Measurements from ENCODE around the gene TMEM138. TPM values are rescaled to one million over a fixed set of nuclear protein-coding genes. Genes with fewer than 3 reads are reported as not detected.

TMEM138 gene
- polyA plus RNA-seq, 4 donors = 24.9 to 48.3 (median 38.7) TPM

DNA sequence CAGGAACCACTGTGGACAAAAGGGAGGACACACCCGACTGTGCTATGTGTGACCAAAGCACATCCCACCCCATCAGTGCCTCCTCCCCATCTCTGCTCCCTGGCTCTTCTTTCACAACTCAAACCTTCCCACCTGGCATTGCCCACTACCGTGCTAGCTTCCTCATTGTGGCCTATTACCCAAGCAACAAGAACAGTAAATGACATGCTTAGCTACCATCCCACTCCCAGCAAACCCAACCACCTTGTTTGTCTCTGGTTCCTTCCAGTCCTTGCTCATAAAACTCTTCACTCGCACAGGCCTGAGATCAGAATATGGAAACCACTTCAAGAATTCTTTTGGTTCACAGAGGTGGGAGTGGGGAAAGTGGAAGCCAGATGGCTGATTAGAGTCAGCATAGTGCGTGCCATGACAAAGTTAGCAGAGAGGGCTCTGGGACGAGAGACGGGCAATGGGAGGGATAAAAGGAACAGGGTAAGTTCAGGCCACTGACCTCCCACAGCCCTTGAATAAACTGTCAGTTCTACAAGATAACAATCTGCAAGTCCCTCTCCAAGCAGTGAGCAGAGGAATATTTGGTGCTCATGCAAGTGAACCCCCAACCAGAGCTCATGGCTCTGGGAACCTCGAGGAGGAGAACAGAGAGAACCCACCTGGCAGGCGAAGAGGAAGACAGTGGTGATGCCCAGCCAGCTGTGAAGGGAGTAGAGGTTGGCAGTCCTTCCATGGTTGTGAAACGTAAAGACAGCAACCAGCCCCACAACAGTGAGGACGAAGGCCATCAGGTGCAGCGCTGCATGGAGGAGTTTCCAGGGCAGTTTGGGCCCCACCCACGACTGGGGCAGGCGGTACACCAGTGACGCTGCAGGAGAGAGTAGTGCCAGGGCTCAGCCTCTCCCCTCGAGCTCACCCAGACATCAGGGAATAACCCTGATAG is 8.8 kb upstream of the TMEM138 start:
- Histone ChIP-seq H3K4me3 (ENCODE audit: low read depth in 1 of 3, low read length in 3 of 3) (no peak overlapping the region), H3K36me3 (ENCODE audit: control insufficient read depth in 3 of 3, insufficient read depth in 2 of 3, low read depth in 1 of 3, low read length in 3 of 3) (peaks cover 8 to 68% (median 9%) of the 10 kb centered on the region in 3 donors), H3K9me3 (ENCODE audit: control insufficient read depth in 2 of 2, insufficient read depth in 1 of 2, low read depth in 1 of 2, low read length in 1 of 2) (no peaks in the 10 kb centered on the region), H3K4me1 (ENCODE audit: control insufficient read depth in 3 of 3, insufficient read depth in 2 of 3, low read depth in 1 of 3, low read length in 2 of 3) (peaks cover 0 to 12% (median 3%) of the 10 kb centered on the region in 3 donors), H3K27me3 (ENCODE audit: control insufficient read depth in 3 of 3, insufficient read depth in 3 of 3, low read length in 3 of 3) (no peaks in the 10 kb centered on the region), H3K27ac (ENCODE audit: low read depth in 1 of 3, low read length in 2 of 3) (peak overlapping the region in 1 of 3 donors; percentile 69)
- WGBS, 3 donors = 56 to 74% (median 66%) methylated on average over 15 of the region's 15 CpGs
- DNase-seq (peak in 1 of 2 donors; percentile 89), FAIRE-seq (no peak)

GRCh38 chr11:61354208-61354607 is 8.0 kb upstream of the TMEM138 start:
- DNase-seq = no peak

DNA sequence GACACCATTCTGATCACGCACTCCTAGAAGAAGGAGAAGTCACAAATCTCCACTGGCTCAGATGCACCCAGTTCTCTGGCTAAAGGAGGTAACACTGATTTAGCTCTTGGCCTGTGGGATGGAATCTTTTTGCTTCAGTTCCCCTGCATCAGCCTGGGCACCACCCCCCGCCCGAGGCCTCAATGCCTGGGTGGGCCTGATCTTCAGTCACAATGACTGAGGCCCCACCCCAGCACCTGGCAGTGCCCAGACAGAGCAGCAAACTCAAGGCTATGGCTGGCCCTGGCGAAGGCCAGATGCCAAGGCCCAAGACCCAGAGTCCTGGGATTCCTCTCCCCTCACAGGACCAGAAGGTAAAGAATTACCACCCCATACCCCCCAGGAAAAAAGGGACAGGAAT is 5.5 kb upstream of the TMEM138 start:
- Histone ChIP-seq H3K27ac (ENCODE audit: low read depth in 1 of 3, low read length in 2 of 3) (no peak overlapping the region), H3K36me3 (ENCODE audit: control insufficient read depth in 3 of 3, insufficient read depth in 2 of 3, low read depth in 1 of 3, low read length in 3 of 3) (peaks cover under 1 to 39% (median 4%) of the 10 kb centered on the region in 3 donors), H3K4me3 (ENCODE audit: low read depth in 1 of 3, low read length in 3 of 3) (no peak overlapping the region), H3K4me1 (ENCODE audit: control insufficient read depth in 3 of 3, insufficient read depth in 2 of 3, low read depth in 1 of 3, low read length in 2 of 3) (peaks cover 0 to 21% (median 5%) of the 10 kb centered on the region in 3 donors), H3K9me3 (ENCODE audit: control insufficient read depth in 2 of 2, insufficient read depth in 1 of 2, low read depth in 1 of 2, low read length in 1 of 2) (no peaks in the 10 kb centered on the region), H3K27me3 (ENCODE audit: control insufficient read depth in 3 of 3, insufficient read depth in 3 of 3, low read length in 3 of 3) (no peaks in the 10 kb centered on the region)
- FAIRE-seq = no peak
- DNase-seq = no peak
- WGBS, 3 donors = 83 to 98% (median 89%) methylated on average over 4 of the region's 4 CpGs

More at GRCh38 chr11:61354208-61354607, 8.0 kb upstream of the TMEM138 start:
- peak overlapping the region in 1 of 3 donors; percentile 69 for H3K27ac ChIP-seq (ENCODE audit: low read depth in 1 of 3, low read length in 2 of 3)
- 63 to 82% (median 69%) methylated on average over 2 of the region's 2 CpGs for WGBS, 3 donors
- peaks cover 3 to 60% (median 9%) of the 10 kb centered on the region in 3 donors for H3K36me3 ChIP-seq (ENCODE audit: control insufficient read depth in 3 of 3, insufficient read depth in 2 of 3, low read depth in 1 of 3, low read length in 3 of 3)
- H3K4me3 ChIP-seq (ENCODE audit: low read depth in 1 of 3, low read length in 3 of 3) = no peak overlapping the region
- no peaks in the 10 kb centered on the region for H3K27me3 ChIP-seq (ENCODE audit: control insufficient read depth in 3 of 3, insufficient read depth in 3 of 3, low read length in 3 of 3)
- no peak for FAIRE-seq
- H3K4me1 ChIP-seq (ENCODE audit: control insufficient read depth in 3 of 3, insufficient read depth in 2 of 3, low read depth in 1 of 3, low read length in 2 of 3) = peaks cover 0 to 18% (median 3%) of the 10 kb centered on the region in 3 donors
- H3K9me3 ChIP-seq (ENCODE audit: control insufficient read depth in 2 of 2, insufficient read depth in 1 of 2, low read depth in 1 of 2, low read length in 1 of 2) = no peaks in the 10 kb centered on the region

DNA sequence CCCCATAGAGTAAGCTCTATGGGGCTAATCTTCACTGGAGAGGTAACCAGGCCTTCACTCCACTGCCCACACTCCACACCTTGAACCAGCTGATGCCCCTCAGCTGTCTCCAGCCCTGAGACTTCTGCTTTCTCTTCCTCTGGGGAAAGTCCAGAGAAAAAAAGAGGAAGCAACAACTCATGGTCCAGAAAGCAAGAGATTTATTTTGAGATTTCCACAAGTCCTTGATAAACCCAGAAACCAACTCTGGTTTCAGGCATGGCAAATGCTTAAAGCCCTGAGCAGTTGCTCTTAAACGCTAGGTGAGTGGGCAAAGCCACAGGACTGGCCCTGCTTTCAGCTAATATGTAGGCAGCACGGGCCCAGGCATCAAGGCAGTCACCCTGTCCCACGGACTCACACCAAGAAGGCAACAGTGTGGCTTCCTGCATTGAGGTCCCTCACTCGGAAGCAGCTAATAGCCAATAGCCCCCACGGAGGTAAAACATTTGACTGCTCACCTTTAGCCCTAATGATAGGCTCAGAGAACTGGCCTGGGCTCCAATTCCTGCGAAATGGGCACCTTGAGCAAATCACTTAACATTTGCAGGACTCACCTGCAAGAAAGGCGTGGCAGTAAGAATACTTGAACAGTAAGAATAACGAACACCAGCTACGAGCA is 4.8 kb upstream of the TMEM138 start:
- no peak for FAIRE-seq
- Histone ChIP-seq H3K4me1 (ENCODE audit: control insufficient read depth in 3 of 3, insufficient read depth in 2 of 3, low read depth in 1 of 3, low read length in 2 of 3) (peaks cover 0 to 21% (median 5%) of the 10 kb centered on the region in 3 donors), H3K27ac (ENCODE audit: low read depth in 1 of 3, low read length in 2 of 3) (no peak overlapping the region), H3K9me3 (ENCODE audit: control insufficient read depth in 2 of 2, insufficient read depth in 1 of 2, low read depth in 1 of 2, low read length in 1 of 2) (no peaks in the 10 kb centered on the region), H3K27me3 (ENCODE audit: control insufficient read depth in 3 of 3, insufficient read depth in 3 of 3, low read length in 3 of 3) (no peaks in the 10 kb centered on the region), H3K4me3 (ENCODE audit: low read depth in 1 of 3, low read length in 3 of 3) (no peak overlapping the region), H3K36me3 (ENCODE audit: control insufficient read depth in 3 of 3, insufficient read depth in 2 of 3, low read depth in 1 of 3, low read length in 3 of 3) (peaks cover 0 to 32% (median 3%) of the 10 kb centered on the region in 3 donors)
- no peak for DNase-seq
- WGBS, 3 donors = 86 to 88% (median 87%) methylated on average over 9 of the region's 9 CpGs

- 88 to 94% (median 89%) methylated on average over 6 of the region's 6 CpGs for WGBS, 3 donors
- H3K36me3 ChIP-seq (ENCODE audit: control insufficient read depth in 3 of 3, insufficient read depth in 2 of 3, low read depth in 1 of 3, low read length in 3 of 3) = peaks cover 0 to 30% (median 3%) of the 10 kb centered on the region in 3 donors
- no peaks in the 10 kb centered on the region for H3K9me3 ChIP-seq (ENCODE audit: control insufficient read depth in 2 of 2, insufficient read depth in 1 of 2, low read depth in 1 of 2, low read length in 1 of 2)
- H3K27me3 ChIP-seq (ENCODE audit: control insufficient read depth in 3 of 3, insufficient read depth in 3 of 3, low read length in 3 of 3) = no peaks in the 10 kb centered on the region
- DNase-seq (no peak), FAIRE-seq (no peak)
- H3K4me3 ChIP-seq (ENCODE audit: low read depth in 1 of 3, low read length in 3 of 3) = no peak overlapping the region
- no peak overlapping the region for H3K27ac ChIP-seq (ENCODE audit: low read depth in 1 of 3, low read length in 2 of 3)
- peaks cover 0 to 21% (median 5%) of the 10 kb centered on the region in 3 donors for H3K4me1 ChIP-seq (ENCODE audit: control insufficient read depth in 3 of 3, insufficient read depth in 2 of 3, low read depth in 1 of 3, low read length in 2 of 3)
Measured at GRCh38 chr11:61357894-61358239, 4.3 kb upstream of the TMEM138 start.

GRCh38 chr11:61358566-61358965 is 3.6 kb upstream of the TMEM138 start:
- 94 to 95% (median 95%) methylated on average over 11 of the region's 11 CpGs for whole genome bisulfite sequencing, 3 donors
- Histone ChIP-seq H3K27ac (ENCODE audit: low read depth in 1 of 3, low read length in 2 of 3) (no peak overlapping the region), H3K4me3 (ENCODE audit: low read depth in 1 of 3, low read length in 3 of 3) (no peak overlapping the region), H3K27me3 (ENCODE audit: control insufficient read depth in 3 of 3, insufficient read depth in 3 of 3, low read length in 3 of 3) (no peaks in the 10 kb centered on the region), H3K36me3 (ENCODE audit: control insufficient read depth in 3 of 3, insufficient read depth in 2 of 3, low read depth in 1 of 3, low read length in 3 of 3) (peaks cover 0 to 23% (median 3%) of the 10 kb centered on the region in 3 donors), H3K4me1 (ENCODE audit: control insufficient read depth in 3 of 3, insufficient read depth in 2 of 3, low read depth in 1 of 3, low read length in 2 of 3) (peaks cover 6 to 25% (median 7%) of the 10 kb centered on the region in 3 donors), H3K9me3 (ENCODE audit: control insufficient read depth in 2 of 2, insufficient read depth in 1 of 2, low read depth in 1 of 2, low read length in 1 of 2) (no peaks in the 10 kb centered on the region)
- DNase-seq (no peak), FAIRE-seq (no peak)

GRCh38 chr11:61359516-61359915 is 2.7 kb upstream of the TMEM138 start:
- Histone ChIP-seq H3K9me3 (ENCODE audit: control insufficient read depth in 2 of 2, insufficient read depth in 1 of 2, low read depth in 1 of 2, low read length in 1 of 2) (no peaks in the 10 kb centered on the region), H3K27ac (ENCODE audit: low read depth in 1 of 3, low read length in 2 of 3) (peak overlapping the region in 2 of 3 donors; percentile 36 to 75), H3K36me3 (ENCODE audit: control insufficient read depth in 3 of 3, insufficient read depth in 2 of 3, low read depth in 1 of 3, low read length in 3 of 3) (peaks cover 0 to 19% (median 5%) of the 10 kb centered on the region in 3 donors), H3K4me3 (ENCODE audit: low read depth in 1 of 3, low read length in 3 of 3) (no peak overlapping the region), H3K4me1 (ENCODE audit: control insufficient read depth in 3 of 3, insufficient read depth in 2 of 3, low read depth in 1 of 3, low read length in 2 of 3) (peaks cover 4 to 30% (median 6%) of the 10 kb centered on the region in 3 donors), H3K27me3 (ENCODE audit: control insufficient read depth in 3 of 3, insufficient read depth in 3 of 3, low read length in 3 of 3) (no peaks in the 10 kb centered on the region)
- DNase-seq (peak; percentile 84), FAIRE-seq (no peak)
- WGBS, 3 donors = 24 to 57% (median 40%) methylated on average over 6 of the region's 6 CpGs

DNA sequence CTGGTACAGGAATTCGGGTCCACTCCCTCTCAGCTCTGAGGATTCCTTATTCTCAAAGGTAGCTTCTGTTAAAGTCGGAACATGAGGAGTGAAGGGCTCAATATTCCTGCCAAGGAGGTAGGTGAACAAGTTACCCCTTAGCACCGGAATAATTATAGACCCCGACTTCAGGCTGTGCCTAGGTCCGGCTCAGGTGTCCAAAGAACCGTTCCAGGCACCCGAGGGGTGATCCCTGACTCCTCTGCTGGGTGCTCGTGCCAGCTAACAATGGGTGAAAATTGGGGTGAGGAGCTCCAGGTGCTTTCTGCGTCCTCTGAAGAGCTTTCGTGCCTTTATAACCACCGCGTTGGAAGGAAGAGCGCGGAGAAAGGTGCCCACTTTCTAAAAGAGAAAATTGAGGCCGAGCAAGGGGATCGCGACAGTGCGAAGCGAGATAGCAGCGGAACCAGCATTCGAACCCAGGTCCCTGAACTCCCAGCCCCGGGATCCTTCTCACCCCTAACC is 885 bp upstream of the TMEM138 start:
- 2% methylated on average over 18 to 22 of the region's 22 CpGs for WGBS, 3 donors
- DNase-seq (no peak), FAIRE-seq (no peak)
- Histone ChIP-seq H3K36me3 (ENCODE audit: control insufficient read depth in 3 of 3, insufficient read depth in 2 of 3, low read depth in 1 of 3, low read length in 3 of 3) (peaks cover 3 to 27% (median 4%) of the 10 kb centered on the region in 3 donors), H3K27me3 (ENCODE audit: control insufficient read depth in 3 of 3, insufficient read depth in 3 of 3, low read length in 3 of 3) (no peaks in the 10 kb centered on the region), H3K27ac (ENCODE audit: low read depth in 1 of 3, low read length in 2 of 3) (peak overlapping the region; percentile 95 to 100 (median 97)), H3K9me3 (ENCODE audit: control insufficient read depth in 2 of 2, insufficient read depth in 1 of 2, low read depth in 1 of 2, low read length in 1 of 2) (no peaks in the 10 kb centered on the region), H3K4me3 (ENCODE audit: low read depth in 1 of 3, low read length in 3 of 3) (peak overlapping the region; percentile 66 to 79 (median 77)), H3K4me1 (ENCODE audit: control insufficient read depth in 3 of 3, insufficient read depth in 2 of 3, low read depth in 1 of 3, low read length in 2 of 3) (peaks cover 4 to 30% (median 6%) of the 10 kb centered on the region in 3 donors)
